Non-pigmented ciliary epithelial cell (primary cell): ENCODE measurements around the gene RHOF.

Experiments
- DNase-seq: peaks from one replicate; pipeline ENCODE4 v3.0.0-alpha.2; 2010; ENCODE audit warnings: low read depth

Gene RHOF

DNA sequence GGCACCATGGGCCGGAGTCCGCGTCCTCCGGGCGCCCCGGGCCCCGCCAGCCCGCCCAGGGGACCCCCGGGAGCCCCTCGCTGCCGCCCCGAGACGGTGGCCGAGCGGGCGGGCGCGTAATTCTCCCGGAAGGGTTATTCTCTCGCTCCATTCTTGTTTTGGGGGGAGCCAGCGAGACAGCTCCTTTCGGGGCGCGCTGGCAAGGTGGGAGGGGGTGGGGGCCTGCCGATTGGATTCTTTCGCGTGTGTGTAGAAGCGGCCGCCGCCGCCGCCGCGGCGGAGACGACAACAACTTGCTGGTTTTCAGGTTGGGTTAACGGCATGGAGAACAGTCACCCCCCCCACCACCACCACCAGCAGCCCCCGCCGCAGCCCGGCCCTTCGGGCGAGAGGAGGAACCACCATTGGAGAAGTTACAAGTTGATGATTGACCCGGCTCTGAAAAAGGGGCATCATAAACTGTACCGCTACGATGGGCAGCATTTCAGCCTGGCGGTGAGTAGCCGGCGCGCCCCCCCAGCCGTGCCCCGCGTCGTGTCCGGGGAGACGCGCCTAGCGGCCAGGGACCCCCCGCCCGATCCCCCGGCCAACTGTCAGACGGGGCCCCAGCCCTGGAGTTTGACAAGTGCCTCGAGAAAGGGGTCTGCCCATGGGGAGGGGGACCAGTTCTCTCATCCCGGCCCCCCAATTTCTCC is 11.1 kb upstream of the RHOF start:
- DNase-seq, result no peak

DNA sequence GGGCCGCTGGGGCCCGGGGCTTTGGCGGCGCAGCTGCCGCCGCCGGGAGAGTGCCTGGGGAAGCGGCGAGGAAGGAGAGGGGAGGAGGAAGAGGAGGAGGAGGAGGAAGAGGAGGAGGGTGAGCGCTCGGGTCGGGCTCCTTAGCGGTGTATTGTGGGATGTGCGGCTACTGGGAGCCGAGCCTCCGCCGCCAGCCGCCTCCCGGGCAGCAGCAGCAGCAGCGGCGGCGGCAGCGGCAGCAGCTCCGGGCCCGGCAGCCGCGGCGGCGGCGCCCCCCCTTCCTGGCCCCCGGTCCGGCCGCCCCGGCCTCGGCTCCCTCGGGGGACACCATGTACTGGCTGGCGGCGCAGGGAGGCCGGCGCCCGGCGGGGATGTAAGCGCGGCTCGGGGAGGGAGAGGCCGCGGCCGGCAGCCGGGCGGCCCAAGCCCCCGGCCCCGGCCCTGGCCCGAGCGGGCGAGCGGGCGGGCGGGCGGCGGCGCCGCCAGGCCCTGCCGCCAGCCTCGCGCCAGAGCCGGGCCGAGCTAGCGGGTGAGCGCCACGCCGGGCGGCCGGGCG is 10.5 kb upstream of the RHOF start, which contains the start of gene SETD1B:
Gene SETD1B, plus strand, starts transcription at position 149 of the 556 bp plus-strand sequence. CDS start 729 bp downstream, outside the sequence.
- no peak for DNase-seq

DNA sequence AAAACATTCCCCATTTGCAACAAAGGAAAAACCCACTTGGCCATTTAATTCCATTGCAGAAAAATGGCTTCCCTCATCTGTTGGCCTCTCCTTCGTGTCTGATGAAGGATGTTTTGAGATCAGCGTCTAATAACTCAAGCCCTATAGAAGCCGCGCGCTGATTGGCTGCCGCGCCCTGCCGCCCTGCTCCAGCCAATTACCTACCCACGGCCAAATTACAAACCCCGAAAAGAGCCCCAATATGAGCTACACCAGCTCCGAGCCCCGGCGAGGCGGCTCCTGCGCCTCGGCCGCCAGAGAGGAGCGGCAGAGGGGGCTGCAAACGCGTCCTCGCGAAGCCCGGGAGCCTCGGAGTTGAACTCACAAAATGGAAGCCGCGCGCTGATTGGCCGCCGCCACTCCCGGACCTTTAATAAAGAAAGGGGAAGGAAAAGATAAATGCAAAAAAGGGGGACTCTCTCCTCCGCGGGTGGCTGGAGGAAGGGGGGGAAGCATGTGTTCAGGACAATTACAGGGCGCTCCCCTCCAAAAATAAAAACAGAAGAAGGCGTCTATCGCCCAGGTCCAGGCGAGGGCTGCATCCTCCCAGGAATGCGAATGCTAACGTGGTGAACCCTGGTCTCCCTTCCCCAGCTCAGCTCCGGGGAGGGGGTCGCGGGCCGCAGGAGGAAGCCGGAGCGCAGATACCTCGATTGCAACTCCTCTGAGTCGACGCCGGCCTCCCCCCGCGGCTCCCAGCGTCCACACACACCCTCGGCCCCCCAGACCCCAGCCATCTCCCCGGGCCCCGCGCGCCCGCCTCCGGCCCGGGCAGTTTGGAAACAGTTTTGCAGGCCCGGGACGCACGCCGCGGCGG is 9.6 kb upstream of the RHOF start:
- DNase-seq, result peak; percentile 86

DNA sequence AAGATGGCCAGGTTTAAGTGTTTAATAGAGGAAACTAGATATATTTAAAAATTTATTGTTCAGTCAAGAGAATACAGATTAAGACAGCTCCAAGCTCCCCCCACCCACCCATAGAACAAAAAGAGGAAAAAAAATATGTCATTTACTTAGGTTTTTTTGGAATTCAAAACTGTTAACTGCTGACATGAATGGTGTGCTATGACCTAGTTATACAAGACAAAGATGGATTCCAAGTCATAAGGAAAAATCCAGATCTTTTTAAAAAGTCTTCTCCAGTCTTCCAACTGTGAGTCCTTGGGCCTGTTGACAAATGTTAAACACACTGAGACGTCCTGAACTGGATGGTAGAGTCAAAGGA is 9.0 kb upstream of the RHOF start:
- no peak for DNase-seq

DNA sequence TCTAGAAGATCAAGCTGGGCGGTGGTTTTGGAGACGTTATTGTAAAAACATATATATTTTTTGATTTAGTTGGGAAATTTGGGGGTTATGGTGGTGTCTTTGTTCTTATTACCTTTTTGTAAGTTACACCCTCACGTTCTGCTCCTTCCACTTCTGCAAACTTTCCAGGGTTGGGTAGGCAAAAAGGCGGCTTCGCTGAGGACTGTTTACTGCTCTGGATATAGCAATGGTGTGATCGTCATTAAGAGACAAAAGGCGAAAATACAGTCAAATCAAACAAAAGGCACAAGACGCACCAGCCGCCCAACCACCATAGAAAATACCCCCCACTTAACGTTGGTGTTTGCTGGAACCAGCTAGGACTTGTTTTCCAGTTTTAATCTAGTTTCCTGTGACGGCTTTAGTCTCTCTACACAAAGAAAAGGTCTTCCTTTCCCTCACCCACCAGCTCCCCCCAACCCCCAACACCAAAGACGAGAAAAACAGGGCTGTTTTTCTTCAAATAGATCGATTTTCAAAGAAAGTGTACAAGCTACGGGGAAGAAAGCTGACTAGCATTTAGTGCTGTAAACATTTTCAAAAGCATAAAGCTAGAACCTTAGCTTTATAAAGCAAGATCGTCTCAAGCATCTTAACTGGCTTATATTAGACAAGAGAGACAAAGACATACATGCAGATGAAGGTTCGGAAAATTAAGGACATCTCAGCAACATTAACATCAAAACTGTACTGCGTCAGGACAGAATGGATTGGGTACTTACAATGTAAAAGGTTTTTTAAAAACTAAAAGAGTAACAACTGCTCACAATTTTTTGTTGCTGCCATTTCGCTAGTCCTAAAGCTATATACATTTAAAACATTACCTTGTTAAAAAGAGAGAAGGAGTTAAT is 8.4 kb upstream of the RHOF start:
- DNase-seq, result no peak

DNA sequence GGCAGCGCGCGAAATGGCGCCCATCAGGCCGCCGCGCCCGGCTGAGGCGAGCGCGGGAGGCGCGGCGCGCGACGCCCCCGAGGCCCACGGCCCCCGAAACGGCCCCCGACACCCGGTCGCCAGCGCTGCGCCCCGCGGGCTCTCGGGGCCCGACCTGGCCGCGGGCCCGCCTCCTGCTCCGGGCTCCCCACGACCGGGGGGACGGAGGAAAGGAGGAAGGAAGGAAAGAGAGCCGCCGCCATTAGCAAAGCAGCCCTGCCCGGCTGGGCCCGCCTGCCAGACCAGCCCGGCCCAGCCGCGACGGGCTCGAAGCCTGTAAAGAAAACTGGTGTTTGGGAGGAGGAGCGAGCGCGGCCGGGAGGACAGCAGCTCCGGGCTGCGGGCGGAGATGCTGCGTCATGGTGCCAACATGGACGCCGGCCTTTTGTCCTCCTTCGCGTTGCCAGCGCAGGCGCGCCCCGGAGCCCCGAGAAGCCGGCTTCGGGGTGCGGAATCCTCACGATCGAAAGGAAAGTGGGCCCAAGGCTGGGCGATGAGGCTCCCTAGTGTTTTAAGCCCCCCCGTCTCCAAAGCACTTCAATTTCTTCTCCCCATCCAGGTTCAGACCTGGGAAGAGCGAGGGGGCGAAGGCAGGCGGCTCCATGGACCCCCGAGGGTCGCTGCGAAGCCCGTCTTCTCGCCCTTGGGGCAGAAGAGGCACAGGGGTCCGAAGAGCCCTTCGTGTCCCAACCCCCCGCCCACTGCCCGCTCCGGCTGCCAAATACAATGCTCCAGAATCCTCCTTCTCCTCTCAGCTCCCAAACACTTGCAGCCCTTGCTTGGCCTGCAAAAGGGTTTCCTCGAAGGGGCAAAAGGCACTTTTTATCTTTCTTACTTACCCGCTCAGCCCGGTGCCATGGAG is 7.5 kb upstream of the RHOF start:
- no peak for DNase-seq

DNA sequence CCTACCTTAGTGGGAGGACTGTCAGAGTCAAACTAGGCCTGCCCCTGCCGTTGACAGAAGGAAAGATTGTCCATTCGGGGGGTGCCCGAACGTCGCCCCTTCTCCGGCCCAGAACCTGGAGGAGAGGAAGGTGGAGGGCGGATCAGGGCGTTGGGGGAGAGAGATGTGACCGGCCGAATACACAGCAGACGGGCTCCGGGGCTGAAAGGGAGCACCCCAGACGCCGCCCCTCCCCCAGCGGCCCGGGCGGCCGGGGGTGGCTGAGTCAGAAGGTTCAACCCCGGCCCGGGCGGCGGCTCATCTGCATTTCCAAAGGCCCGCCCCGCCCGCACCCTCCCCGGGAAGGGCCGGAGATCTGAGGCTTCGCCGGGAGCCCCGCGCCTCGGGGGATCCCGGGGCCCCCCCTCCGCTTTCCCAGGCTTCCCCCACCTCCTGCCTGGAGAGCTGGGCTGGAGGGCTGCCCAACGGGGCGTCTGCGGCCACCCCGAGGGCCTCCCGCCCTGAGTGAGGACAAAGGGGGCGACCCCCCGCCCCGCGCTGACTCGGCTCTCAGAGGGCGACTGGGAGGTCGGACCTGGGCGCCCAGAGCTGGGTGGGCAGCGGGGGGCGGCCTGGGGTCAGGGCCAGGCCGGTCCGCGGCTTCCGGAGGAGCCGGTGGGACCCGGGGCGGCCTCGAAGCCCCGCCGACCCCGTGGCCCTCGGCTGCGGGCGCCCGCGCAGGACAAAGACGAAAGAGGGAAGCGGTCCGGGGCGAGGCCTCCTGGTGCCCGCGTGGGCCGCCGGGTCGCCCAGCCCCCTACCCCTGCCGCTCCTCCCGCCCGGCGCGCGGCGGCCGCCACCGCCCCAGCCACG is 6.6 kb upstream of the RHOF start:
- no peak for DNase-seq

DNA sequence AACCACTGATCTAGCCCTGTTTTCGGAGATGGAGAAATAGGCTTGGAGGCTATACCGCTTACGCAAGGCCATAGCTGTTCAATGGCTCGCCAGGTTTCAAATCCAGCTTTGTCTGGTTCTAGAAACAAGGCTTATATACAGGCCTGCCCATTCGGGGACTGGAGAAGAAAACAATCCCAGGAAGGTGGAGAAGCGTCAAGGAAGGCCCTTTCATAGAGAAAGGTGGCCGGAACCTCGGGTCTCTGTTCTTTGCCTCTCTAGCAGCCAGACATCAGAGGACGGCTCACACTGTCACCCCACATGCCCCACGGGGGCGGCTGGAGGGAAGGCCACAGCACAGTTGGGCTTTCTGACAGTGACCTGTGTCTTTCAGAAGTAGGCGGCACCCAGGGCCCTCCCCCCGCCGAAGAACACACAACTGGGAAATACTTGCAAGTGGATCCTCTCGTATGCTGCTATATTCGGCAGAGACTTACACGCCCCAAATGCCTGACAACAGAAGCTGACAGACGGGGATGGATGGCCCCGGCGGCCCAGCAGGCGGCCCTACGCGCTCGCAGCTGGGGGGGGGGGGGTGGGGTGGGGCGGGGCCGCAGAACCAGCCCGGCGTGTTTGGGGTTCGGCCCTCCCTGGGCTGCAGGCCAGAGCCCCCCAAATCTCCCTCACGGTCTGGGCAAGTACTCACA is 5.8 kb upstream of the RHOF start:
- no peak for DNase-seq

DNA sequence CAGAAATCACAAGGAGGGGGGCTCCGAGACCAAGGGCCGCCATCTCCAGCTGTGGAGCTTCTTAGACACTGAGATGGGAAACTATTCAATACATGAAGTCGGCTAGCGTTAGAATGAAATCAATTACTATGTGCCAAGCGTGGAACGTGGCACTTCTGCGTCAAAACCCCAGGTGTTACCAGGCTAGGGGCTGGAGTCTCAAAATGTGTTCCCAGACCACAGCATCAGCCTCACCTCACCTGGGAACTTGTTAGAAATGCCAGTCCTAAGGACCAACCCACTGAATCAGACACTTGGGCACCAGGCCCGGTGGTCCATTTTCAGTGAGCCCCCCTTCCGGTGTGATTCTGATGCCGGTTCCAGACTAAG is 5.3 kb upstream of the RHOF start:
- no peak for DNase-seq

DNA sequence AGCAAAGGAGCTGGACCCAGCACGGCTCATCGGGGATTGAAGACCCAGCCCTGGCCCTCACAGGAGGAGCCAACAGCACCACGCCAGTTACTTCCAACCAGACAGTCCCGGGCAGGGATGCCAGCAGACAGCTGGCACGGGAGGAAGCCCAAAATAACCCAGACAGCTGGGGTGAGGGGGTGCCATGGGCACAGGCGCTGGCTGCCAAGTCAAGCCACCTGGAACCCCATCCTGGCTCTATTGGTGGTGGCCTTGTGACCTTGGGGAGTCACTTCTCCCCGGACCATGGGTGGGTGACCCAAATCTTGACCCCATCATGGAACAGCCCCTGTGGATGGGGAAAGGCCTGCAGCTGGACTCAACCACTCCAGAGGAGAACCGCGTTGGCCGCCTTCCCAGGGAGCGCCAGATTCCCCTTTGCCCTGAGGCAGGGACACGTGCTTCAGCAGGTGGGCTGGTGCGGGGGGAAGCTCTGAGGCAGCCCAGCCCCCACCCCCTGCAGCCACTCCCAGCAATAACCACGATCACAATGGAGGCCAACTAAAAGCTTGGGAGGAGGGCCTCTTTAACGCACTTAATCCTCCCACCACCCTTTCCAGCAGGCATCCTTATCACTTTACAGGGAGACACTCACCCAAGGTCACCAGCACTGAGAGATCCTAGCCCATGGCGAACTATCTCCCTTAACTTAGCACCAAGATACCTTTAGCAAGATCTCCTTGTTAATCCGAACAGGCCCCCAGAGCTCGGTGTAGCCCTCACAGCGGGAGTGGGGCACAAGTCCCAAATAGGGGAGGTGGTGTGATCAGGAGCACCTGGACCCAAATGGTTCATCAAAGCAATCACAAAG is 4.7 kb upstream of the RHOF start:
- DNase-seq, result no peak

DNA sequence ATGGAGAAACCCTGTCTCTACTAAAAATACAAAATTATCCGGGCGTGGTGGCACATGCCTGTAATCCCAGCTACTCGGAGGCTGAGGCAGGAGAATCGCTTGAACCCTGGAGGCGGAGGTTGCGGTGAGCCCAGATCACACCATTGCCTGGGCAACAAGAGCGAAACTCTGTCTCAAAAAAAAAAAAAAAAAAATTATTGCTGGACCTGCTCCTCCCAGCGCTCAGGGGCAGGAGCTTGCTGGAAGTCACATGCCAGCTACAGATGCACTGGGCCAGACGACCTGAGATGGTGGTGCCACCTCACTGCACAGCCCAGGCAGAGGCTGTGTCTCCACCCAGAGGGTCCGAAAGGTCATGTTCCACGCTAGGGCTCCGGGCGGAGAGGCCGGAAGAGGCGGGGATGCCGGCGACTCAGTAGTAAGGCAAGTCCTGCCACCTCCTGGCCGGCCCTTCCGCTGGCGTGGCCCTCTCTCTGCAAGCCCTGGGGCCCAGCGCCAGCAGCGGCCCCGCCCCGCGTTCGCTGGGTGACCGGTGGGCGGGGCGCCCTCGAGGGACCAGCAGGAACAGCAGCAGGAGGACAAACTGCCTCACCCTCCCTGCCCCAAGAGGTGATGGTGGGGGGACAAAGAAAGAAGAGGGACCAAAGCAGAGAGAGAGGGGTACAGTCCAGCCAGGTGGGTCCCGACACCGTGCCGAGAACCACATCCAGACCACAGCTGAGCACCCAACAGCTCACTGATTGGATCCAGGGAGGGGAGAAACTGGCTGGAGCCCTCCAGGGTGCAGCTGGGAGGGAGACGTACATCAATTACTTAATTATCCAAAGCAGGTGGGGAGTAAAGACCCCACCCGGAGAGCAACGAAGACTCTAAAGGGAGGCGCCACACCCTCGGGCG is 3.6 kb upstream of the RHOF start:
- no peak for DNase-seq

DNA sequence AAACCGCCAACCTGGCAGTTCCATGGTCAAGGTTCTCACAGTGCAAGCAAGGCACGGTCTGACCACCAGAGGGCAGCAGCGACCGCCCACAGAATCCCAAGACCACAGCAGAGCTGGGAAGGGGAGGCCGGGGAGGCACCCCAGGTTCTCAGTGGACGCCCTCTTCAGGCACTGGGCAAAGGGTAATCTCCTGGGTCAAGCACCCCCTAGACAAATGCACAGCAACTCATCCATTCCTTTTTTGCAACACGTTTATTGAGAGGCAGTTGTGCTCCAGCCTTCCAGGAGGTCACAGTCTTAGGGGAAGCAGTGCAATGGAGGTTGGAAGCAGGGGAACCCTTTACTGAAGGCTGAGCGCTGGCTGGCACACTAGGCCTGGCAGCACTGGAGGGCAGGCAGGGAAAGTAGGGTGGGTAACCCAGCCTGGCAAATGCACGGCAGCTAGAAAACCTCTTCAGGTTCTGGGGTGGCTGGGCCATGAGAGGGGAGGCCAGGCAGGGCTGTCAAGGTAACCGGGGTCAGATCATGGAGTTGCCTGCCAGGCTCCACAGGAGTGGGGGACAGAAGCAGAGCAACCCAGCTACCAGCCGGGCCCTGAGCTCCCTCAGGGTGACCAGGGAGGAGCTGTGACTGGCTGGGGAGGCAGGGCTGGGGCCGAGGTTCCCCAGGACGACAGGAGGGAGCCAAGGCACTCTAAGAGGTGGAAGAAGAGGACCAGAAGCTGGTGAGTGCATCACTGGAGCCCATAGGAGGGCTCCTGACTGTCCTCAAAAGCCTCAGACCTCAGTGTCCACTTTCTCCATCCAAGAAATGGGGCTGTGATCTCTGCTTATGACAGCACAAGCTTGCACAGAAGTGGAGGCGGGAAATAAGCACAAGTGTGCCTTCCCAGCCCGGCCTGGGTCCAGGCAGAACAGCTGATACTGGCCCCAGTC is 1.8 kb upstream of the RHOF start:
- DNase-seq, result no peak

DNA sequence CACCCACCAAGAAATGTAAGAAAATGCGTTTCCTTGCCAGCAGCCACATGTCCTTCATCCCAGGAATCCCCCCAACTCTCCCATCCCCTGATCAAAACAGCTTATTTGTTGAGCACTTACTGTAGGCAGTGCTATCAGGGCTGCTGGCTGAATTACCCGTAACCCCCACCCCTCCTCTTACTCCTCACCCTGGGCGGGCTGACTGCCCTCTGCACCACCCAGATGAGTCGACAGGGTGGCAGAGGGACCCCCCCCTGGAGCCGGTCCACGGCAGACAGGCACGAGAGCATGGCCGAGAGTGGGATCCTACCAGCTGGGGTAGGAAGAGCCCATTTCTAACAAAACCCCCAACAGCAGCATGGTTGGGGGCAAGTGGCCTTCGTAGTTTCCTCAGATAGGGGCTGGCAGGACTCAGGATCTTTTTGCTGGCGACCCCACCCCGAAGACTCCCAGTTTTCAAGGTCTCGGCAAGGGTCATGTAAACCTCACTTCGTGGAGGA is 1.1 kb upstream of the RHOF start:
- DNase-seq, result no peak

DNA sequence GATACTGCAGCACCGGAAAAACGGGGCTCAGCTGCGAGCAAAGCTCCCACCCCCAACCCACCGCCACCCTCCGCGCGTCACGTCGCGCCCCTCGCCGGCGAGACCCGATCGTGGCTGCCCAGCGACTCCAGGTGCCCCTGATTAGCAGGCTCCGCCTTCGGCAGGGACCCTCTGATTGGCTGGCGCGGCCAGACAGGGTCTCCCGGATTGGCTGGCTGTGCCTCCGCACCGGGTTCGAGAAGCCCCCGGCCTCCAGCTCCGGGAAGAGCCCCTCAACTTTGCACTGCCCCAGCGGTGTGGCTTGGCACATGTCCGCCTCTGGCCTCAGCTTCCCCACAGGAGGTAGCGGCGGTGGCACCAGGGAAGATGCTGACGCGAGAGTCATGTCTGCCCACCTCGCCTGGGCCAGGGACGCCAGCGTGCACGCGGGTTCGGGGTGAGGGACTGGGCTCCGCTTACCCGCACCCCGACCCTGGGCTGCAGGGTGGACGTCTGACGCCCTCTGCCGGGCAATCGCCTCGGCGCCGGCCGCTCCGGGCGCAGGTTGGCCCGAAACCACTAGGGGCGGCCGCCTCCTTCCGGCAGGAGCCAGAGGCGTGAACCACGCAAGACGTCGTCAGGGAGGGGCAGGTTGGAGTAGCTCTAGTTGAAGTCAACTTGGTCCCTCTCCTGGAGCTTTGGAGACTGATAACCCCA is 498 bp upstream of the RHOF start:
- no peak for DNase-seq

DNA sequence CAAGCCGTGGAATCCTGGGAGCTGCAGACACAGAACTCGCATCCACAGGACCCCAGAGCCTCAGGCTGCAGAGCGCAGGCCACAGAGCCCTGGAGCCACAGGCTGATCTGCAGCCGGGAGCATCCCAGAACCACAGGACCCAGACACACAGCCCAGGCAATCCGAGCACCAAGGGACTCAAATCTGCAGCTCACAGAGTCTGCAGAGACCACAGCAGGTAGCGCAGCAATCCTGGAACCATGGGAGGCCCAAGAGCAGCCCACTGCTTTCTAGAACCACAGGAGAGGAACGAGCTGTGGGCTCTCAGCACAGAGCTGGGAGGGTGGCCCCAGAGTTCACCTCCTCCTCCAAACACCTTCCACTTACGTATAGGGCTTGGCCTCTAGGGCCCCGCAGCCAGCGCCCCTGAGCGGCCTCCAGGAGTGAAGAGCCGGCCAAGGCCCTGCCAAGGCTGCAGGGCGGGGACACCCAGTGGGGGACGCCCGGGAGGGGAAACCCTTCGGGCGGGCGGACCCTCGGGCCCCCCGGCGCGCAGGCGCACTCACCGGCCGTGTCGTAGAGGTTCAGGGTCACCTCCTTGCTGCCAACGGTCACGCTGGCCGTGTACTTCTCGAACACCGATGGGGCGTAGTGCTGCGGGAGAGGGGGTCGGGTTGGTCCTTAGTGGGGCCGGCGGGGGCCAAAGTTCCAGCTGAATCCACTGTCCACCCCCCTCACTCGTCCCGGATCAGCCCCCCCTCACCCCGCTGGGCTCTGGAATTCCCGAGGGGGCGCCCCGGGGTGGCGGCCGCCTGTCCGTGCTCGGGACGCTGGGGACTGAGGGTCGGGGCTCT is 665 bp downstream of the RHOF start:
- DNase-seq, result no peak
